ENCODE measurements around the gene RIPK4.

Gene RIPK4

GRCh38 chr21:41767606-41768436, 969 bp upstream of the RIPK4 start:
- no peak for DNase-seq

- DNase-seq, result no peak
These were observed 624 bp downstream of the RIPK4 start for GRCh38 chr21:41765973-41766882.

- DNase-seq, result no peak
These were observed 1.4 kb downstream of the RIPK4 start for GRCh38 chr21:41765420-41765821.

- DNase-seq, result no peak
These were observed 2.1 kb downstream of the RIPK4 start for GRCh38 chr21:41764558-41765419.

GRCh38 chr21:41763996-41764395, 2.9 kb downstream of the RIPK4 start:
- DNase-seq, result no peak

- DNase-seq, result no peak
These were observed 3.4 kb downstream of the RIPK4 start for GRCh38 chr21:41763398-41763931.

- DNase-seq, result no peak
These were observed 4.1 kb downstream of the RIPK4 start for GRCh38 chr21:41762753-41763152.

- no peak for DNase-seq
These were observed 4.8 kb downstream of the RIPK4 start for GRCh38 chr21:41761934-41762635.

GRCh38 chr21:41761211-41761933, 5.5 kb downstream of the RIPK4 start:
- no peak for DNase-seq

- DNase-seq, result no peak
These were observed 6.4 kb downstream of the RIPK4 start for GRCh38 chr21:41760411-41760810.

GRCh38 chr21:41759926-41760325, 6.9 kb downstream of the RIPK4 start:
- DNase-seq, result no peak

- DNase-seq, result no peak
These were observed 7.5 kb downstream of the RIPK4 start for GRCh38 chr21:41759214-41759840.

GRCh38 chr21:41758550-41758949, 8.3 kb downstream of the RIPK4 start:
- DNase-seq, result no peak

GRCh38 chr21:41755934-41756773, 10.7 kb downstream of the RIPK4 start:
- DNase-seq, result no peak

GRCh38 chr21:41755258-41755933, 11.5 kb downstream of the RIPK4 start:
- no peak for DNase-seq

GRCh38 chr21:41754479-41754891, 12.4 kb downstream of the RIPK4 start:
- DNase-seq, result no peak

GRCh38 chr21:41753006-41753898, 13.6 kb downstream of the RIPK4 start:
- no peak for DNase-seq

GRCh38 chr21:41752231-41752681, 14.6 kb downstream of the RIPK4 start:
- DNase-seq, result no peak

Measured in NCI-H2081 treated with DMSO at 0.1 percent for 48 hours (cell line).